Stimulated activated CD8-positive, alpha-beta memory T cell treated with anti-CD3 and anti-CD28 coated beads, Interleukin-2, amount 100 ng/mL, for 48 hours (primary cell): Measurements from ENCODE around the gene HSF2BP.
"Not testable (repeated sequence)": the region's sequence is repeated elsewhere in the genome, so short reads cannot be mapped to it uniquely, and the experiment has no call there.

Source experiments
- DNase-seq, 2 donors: peaks; one replicate each; pipeline ENCODE4 v3.0.0-alpha.2; 2020; ENCODE audit warnings: low read depth in 2 of 2

Gene HSF2BP

GRCh38 chr21:43516860-43517627 is 142.2 kb downstream of the HSF2BP start:
- DNase-seq: not testable (repeated sequence)

GRCh38 chr21:43516295-43516847 is 142.9 kb downstream of the HSF2BP start:
- not testable (repeated sequence) for DNase-seq

GRCh38 chr21:43514834-43515233 is 144.5 kb downstream of the HSF2BP start:
- not testable (repeated sequence) for DNase-seq

GRCh38 chr21:43513023-43513422 is 146.3 kb downstream of the HSF2BP start:
- DNase-seq: not testable (repeated sequence)

GRCh38 chr21:43511209-43511608 is 148.1 kb downstream of the HSF2BP start:
- not testable (repeated sequence) for DNase-seq

- not testable (repeated sequence) for DNase-seq
Observed at GRCh38 chr21:43510669-43511068, 148.6 kb downstream of the HSF2BP start.

- not testable (repeated sequence) for DNase-seq
Observed at GRCh38 chr21:43503892-43504291, 155.4 kb downstream of the HSF2BP start.

- DNase-seq: not testable (repeated sequence)
Observed at GRCh38 chr21:43503075-43503750, 156.1 kb downstream of the HSF2BP start.

GRCh38 chr21:43502407-43503071 is 156.7 kb downstream of the HSF2BP start:
- DNase-seq: not testable (repeated sequence)

GRCh38 chr21:43498924-43499323 is 160.4 kb downstream of the HSF2BP start:
- DNase-seq: not testable (repeated sequence)

- not testable (repeated sequence) for DNase-seq
Observed at GRCh38 chr21:43498065-43498464, 161.2 kb downstream of the HSF2BP start.

GRCh38 chr21:43494279-43495012 is 164.8 kb downstream of the HSF2BP start:
- not testable (repeated sequence) for DNase-seq

GRCh38 chr21:43493471-43493870 is 165.8 kb downstream of the HSF2BP start:
- not testable (repeated sequence) for DNase-seq

GRCh38 chr21:43488235-43488634 is 171.1 kb downstream of the HSF2BP start:
- not testable (repeated sequence) for DNase-seq

- not testable (repeated sequence) for DNase-seq
Observed at GRCh38 chr21:43486051-43486450, 173.2 kb downstream of the HSF2BP start.

- DNase-seq: not testable (repeated sequence)
Observed at GRCh38 chr21:43485016-43485415, 174.3 kb downstream of the HSF2BP start.

- DNase-seq: not testable (repeated sequence)
Observed at GRCh38 chr21:43479197-43479596, 180.1 kb downstream of the HSF2BP start.
